T-helper 2 cell treated with Interferon-gamma antibody and Interleukin-4, amounts not matched to agents 5 μg/mL and 100 μg/mL, for 36 hours (primary cell): ENCODE measurements around the gene NTMT2.
"Not testable (repeated sequence)": the region's sequence is repeated elsewhere in the genome, so short reads cannot be mapped to it uniquely, and the experiment has no call there.

Experiments
- DNase-seq: peaks from one replicate; pipeline ENCODE4 v3.0.0; 2021; ENCODE audit warnings: low spot score
- H3K27ac Mint-ChIP-seq: one replicate; pipeline ENCODE4 v1.8.0; 2021; ENCODE audit warnings: mild to moderate bottlenecking, mixed read lengths
- H3K27me3 Mint-ChIP-seq: one replicate; pipeline ENCODE4 v1.8.0; 2021; ENCODE audit warnings: low read depth, mixed read lengths
- H3K36me3 Mint-ChIP-seq: one replicate; pipeline ENCODE4 v1.8.0; 2021; ENCODE audit warnings: low read depth, mixed read lengths
- H3K4me1 Mint-ChIP-seq: one replicate; pipeline ENCODE4 v1.8.0; 2021; ENCODE audit warnings: low read depth, mixed read lengths
- H3K4me3 Mint-ChIP-seq: one replicate; pipeline ENCODE4 v1.8.0; 2022; ENCODE audit warnings: mild to moderate bottlenecking, moderate library complexity, mixed read lengths
- H3K9me3 Mint-ChIP-seq: one replicate; pipeline ENCODE4 v1.8.0; 2021; ENCODE audit warnings: mixed read lengths

Gene NTMT2

DNA sequence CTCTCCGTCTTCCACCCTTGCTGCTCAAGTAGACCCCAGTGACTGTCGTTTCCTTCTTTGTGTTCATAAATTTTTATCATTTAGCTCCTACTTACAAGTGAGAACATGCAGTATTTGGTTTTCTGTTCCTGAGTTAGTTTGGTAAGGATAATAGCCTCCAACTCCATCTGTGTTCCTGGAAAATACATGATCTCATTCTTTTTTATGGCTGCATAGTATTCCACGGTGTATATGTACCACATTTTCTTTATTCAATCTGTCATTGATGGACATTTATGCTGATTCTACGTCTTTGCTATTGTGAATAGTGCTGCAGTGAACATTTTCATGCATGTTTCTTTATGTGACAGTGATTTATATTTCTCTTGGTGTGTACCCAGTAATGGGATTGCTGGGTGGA lies 24.8 kb downstream of the NTMT2 start:
- not testable (repeated sequence) for H3K4me1 Mint-ChIP-seq, H3K27ac Mint-ChIP-seq, H3K36me3 Mint-ChIP-seq, H3K9me3 Mint-ChIP-seq, DNase-seq, H3K27me3 Mint-ChIP-seq, H3K4me3 Mint-ChIP-seq

DNA sequence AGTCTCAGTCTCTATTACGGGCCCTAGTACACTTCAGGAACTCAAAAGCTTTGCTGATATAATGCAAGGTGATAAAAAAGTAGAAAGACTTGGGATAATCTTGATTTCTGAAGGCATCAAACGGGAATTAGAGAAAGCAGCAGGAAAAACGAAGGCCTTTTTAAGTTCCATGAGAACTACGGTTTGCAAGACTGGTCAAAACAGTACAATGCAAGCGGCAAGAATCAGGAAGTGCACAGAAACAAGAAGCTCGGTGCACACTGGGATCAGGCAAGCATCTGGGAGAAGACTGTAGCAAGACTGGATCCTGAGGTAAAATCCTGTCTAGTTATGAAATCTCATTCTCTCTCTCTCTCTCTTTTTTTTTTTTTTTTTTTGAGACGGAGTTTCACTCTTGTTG lies 28.6 kb downstream of the NTMT2 start:
- Mint-ChIP-seq H3K9me3 (peaks cover 4% of the 10 kb centered on the region), H3K36me3 (no peaks in the 10 kb centered on the region), H3K4me1 (no peaks in the 10 kb centered on the region), H3K27me3 (no peaks in the 10 kb centered on the region), H3K27ac (no peak overlapping the region), H3K4me3 (no peak overlapping the region)
- no peak for DNase-seq

DNA sequence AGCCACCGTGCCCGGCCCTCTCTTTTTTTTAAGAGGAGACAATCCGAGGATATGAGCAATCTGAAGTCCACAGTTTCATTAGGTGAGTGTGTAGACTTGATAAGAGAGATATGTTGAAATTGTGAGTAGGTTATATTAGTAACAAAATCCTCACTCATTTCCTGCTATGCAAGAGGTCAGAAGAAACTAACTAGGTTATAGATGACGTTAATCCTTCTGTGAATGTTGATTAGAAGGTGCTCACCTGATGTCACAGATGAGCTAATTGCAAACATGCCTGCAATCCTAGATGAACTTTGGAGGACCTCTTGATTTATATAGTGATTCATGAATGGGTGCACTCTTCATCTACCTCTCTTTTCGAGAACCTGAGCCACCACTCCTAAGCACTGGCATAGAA lies 29.3 kb downstream of the NTMT2 start:
- Mint-ChIP-seq H3K27ac (no peak overlapping the region), H3K36me3 (no peaks in the 10 kb centered on the region), H3K9me3 (peaks cover 4% of the 10 kb centered on the region), H3K27me3 (no peaks in the 10 kb centered on the region), H3K4me1 (no peaks in the 10 kb centered on the region), H3K4me3 (no peak overlapping the region)
- DNase-seq: no peak

DNA sequence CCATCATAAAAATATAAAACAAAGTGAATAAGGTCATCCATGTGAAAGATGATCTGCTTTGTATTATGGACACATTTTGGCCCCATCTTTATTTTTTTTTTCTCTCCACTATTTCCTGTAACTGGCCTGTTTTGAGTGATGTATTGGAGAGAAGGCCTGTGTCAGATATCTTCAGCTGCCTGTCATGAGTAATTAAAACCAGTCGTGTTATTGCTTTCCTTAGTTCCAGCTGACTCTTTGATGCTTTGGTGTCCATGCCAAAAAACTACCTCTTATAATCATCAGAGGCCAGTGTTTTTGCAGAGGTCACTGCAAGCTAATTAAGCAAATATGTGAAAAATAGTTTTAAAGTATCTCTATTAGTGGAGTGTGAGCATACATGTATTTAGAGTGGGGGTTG lies 29.7 kb downstream of the NTMT2 start:
- H3K27me3 Mint-ChIP-seq: no peaks in the 10 kb centered on the region
- no peaks in the 10 kb centered on the region for H3K36me3 Mint-ChIP-seq
- no peak overlapping the region for H3K27ac Mint-ChIP-seq
- peaks cover 4% of the 10 kb centered on the region for H3K9me3 Mint-ChIP-seq
- no peak overlapping the region for H3K4me3 Mint-ChIP-seq
- no peak for DNase-seq
- no peaks in the 10 kb centered on the region for H3K4me1 Mint-ChIP-seq

DNA sequence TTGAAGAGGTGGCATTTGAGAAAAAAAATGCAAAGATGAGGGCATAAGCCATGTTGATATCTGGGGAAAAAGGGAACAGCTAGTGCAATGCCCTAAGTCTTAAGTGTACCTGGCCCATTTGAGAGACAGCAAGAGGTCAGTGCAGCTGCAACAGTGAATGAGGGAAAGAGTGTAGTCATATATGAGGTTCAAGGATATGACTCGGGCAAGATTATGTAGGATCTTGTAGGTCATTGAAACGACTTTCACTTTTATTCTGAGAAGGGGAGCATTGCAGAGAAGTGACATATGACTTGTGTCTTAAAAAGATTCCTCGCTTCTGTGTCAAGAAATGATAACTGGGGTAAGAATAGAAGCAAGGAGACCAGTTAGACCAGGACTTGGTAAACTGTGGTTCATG lies 31.0 kb downstream of the NTMT2 start:
- Mint-ChIP-seq H3K36me3 (no peaks in the 10 kb centered on the region), H3K4me1 (no peaks in the 10 kb centered on the region), H3K9me3 (peaks cover 4% of the 10 kb centered on the region), H3K27me3 (no peaks in the 10 kb centered on the region), H3K27ac (no peak overlapping the region), H3K4me3 (no peak overlapping the region)
- DNase-seq: no peak

DNA sequence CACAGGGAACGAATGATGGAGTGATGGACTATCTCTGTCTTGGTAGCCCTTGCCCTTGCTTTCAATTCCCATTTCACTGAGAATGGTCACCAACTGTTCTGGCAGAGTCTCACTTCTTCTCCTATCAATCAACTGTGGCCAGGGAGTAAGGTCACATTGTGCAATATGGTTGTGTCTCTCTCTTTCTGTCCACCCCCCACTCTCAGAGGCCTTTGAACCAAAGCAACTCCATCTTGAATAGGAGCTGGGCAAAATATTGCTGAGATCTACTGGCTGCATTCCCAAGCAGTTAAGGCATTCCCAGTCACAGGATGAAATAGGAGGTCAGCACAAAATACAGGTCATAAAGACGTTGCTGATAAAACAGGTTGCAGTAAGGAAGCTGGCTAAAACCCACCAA lies 36.7 kb downstream of the NTMT2 start:
- Mint-ChIP-seq H3K27ac (no peak overlapping the region), H3K36me3 (no peaks in the 10 kb centered on the region), H3K9me3 (no peaks in the 10 kb centered on the region), H3K4me1 (no peaks in the 10 kb centered on the region), H3K4me3 (no peak overlapping the region), H3K27me3 (no peaks in the 10 kb centered on the region)
- no peak for DNase-seq

DNA sequence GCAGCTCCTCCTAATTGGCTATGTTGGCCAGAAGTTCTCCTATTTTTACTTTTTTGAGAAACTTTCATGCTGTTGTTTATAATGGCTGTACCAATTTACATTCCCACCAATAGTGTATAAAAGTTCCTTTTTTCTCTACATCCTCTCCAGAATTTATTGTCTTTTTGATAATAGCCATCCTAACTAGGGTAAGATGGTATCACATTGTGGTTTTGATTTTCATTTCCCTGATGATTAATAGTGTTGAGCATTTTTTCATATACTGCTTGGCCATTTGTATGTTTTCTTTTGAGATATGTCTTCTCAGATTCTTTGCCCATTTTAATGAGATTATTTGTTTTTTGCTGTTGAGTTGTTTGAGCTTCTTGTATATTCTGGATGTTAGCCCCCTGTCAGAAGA lies 46.8 kb downstream of the NTMT2 start:
- Mint-ChIP-seq H3K4me3 (no peak overlapping the region), H3K36me3 (no peaks in the 10 kb centered on the region), H3K9me3 (no peaks in the 10 kb centered on the region), H3K27ac (no peak overlapping the region), H3K4me1 (no peaks in the 10 kb centered on the region), H3K27me3 (no peaks in the 10 kb centered on the region)
- DNase-seq: no peak

DNA sequence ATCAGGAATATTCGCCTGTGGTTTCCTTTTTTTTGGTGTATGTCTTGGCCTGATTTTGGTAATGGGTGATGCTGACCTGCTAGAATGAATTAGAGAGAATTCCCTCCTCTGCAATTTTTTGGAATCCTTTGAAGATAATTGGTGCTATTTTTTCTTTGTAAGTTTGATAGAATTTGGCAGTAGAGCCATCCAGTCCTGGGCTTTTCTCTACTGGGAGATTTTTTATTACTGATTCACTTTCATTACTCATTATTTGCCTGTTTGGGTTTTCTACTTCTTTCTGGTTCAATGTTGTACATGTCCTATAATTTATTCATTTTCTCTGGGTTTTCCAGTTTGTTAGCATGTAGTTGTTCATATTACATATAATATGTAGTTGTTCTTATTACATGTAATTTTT lies 48.7 kb downstream of the NTMT2 start:
- Mint-ChIP-seq H3K27ac (no peak overlapping the region), H3K4me1 (no peaks in the 10 kb centered on the region), H3K4me3 (no peak overlapping the region), H3K36me3 (no peaks in the 10 kb centered on the region), H3K27me3 (no peaks in the 10 kb centered on the region), H3K9me3 (no peaks in the 10 kb centered on the region)
- DNase-seq: no peak

DNA sequence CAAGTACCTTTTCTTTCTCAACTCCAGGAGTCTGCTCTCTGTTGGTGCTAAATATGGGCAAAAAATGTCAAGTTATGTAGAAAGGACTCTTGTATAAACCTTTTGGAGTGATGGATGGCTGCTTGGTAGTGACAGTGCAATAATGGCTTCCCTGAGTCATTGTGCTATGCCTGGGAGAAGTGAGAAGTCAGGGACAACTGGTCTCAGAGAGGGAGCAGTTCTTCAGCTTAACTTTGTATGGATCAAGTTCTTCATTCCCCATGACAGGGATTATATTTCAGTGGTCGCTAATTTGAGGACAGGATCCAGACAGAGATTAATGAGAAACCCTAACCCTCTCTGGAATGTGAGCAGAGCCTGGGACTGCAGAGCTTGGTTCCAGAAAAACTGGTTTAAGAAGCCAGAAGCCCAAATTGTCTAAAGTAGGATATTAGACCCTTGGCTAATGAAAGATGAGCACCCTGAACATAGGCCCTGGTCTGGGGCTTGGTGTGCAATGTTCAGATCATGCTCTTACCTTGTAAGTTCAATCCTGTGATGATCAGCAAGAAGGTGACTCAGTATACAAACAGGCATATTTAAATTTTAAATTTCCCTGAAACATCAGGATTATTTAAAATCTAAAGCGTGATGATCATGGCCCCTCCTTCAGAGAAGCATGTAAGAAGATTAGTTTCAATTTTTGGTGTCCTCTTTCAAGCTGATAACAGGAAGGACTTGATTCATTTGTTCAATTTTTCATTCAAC lies 50.9 kb downstream of the NTMT2 start:
- Mint-ChIP-seq H3K27me3 (no peaks in the 10 kb centered on the region), H3K27ac (no peak overlapping the region), H3K36me3 (no peaks in the 10 kb centered on the region), H3K9me3 (no peaks in the 10 kb centered on the region), H3K4me3 (no peak overlapping the region), H3K4me1 (no peaks in the 10 kb centered on the region)
- DNase-seq: no peak

DNA sequence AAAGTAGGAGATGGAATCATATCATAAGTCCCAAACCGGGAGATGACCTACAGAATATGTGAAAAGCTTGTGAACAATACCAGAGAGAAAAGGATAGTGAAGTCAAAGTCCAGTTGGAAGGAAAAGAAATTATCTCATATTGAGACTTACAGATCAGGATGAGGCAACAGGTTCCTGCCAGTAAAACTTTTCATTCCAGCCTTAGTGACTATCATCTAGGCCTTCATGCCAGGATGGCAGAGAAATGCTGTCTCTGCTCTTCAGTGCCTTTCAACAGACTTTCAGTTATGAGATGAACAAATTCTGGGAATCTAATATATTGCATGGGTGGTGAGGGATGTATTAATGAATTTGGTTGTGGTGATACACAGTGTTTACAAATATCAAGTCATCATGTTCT lies 52.3 kb downstream of the NTMT2 start:
- Mint-ChIP-seq H3K36me3 (no peaks in the 10 kb centered on the region), H3K4me3 (no peak overlapping the region), H3K4me1 (no peaks in the 10 kb centered on the region), H3K27me3 (no peaks in the 10 kb centered on the region), H3K9me3 (no peaks in the 10 kb centered on the region), H3K27ac (no peak overlapping the region)
- DNase-seq: no peak

DNA sequence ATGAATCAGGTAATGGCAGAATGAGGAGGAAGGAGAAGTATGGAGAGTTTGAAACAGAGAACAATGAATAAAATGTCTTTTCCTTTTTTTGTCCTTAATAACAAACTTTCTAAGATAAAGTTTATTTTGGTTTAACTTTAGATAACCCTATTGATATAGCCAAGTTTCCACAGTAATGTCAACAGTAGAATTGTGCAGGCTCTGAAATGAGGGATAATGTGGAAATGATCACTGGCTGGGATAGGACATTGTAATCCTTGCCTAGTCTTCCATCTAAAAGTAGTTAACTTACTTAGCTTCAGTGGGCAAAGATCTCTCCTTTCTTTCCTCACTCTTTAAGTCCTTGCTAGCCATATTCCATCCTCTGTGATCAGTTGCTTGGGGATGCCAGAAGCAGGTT lies 52.8 kb downstream of the NTMT2 start:
- H3K27me3 Mint-ChIP-seq: no peaks in the 10 kb centered on the region
- no peak overlapping the region for H3K27ac Mint-ChIP-seq
- H3K9me3 Mint-ChIP-seq: no peaks in the 10 kb centered on the region
- H3K4me1 Mint-ChIP-seq: no peaks in the 10 kb centered on the region
- H3K36me3 Mint-ChIP-seq: no peaks in the 10 kb centered on the region
- no peak overlapping the region for H3K4me3 Mint-ChIP-seq
- DNase-seq: no peak

DNA sequence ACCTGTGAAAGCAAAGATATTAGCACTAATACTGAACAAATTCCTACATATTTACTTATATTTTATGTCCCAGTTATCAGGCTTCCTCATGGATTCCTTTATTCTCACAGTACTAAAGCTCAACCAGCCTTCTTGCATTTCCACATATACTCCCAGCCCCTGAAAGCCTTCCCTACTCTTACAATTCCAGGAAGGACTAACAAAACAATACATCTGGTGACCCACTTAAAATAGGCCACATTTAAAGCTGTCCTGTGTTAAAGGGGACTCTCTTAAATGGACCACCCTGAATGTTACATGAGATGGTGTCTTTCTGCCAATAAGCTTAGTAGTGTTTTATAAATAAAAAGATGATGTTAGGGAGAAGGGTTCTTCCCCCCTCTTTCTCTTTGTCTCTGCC lies 54.4 kb downstream of the NTMT2 start:
- H3K4me3 Mint-ChIP-seq: no peak overlapping the region
- no peaks in the 10 kb centered on the region for H3K9me3 Mint-ChIP-seq
- H3K4me1 Mint-ChIP-seq: no peaks in the 10 kb centered on the region
- no peak for DNase-seq
- H3K36me3 Mint-ChIP-seq: no peaks in the 10 kb centered on the region
- H3K27me3 Mint-ChIP-seq: no peaks in the 10 kb centered on the region
- H3K27ac Mint-ChIP-seq: no peak overlapping the region

DNA sequence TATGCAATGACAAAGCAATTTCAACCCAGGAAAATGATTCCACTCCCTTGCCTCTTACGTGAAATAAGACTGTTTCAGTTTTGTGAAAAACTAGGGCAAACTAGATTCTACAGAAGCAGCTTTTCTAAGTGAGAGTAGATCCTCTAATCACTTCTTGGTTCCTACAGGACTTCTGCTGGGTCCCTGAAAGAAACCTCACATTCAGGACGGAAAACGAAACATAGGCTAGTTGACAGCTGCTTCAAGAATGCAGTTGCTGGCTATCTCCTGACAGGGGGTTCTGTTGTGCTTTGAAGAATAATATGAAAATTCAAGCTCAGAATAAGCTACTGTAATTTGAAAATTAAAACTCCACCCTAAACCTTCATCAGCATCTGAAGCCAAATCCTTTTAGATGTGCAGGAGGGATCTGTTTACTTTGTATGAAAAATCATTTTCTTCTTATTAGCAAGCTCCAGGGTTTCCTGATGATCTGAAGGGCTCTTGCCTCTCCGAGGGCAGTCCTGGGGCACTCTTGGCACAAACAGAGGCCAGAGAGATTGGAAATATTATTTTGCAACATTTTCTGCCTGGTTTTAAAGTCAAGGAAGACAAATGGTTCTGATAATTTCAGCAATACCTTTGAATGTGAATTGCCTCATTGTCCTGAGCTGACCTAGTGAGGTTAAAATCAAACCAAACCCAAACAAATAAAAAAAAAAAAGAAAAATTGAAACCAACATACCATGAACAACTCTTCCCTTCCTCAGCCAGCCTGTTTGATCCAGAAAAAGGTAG lies 55.0 kb downstream of the NTMT2 start:
- no peaks in the 10 kb centered on the region for H3K4me1 Mint-ChIP-seq
- H3K27ac Mint-ChIP-seq: no peak overlapping the region
- no peak for DNase-seq
- H3K36me3 Mint-ChIP-seq: no peaks in the 10 kb centered on the region
- no peaks in the 10 kb centered on the region for H3K9me3 Mint-ChIP-seq
- no peaks in the 10 kb centered on the region for H3K27me3 Mint-ChIP-seq
- H3K4me3 Mint-ChIP-seq: no peak overlapping the region

DNA sequence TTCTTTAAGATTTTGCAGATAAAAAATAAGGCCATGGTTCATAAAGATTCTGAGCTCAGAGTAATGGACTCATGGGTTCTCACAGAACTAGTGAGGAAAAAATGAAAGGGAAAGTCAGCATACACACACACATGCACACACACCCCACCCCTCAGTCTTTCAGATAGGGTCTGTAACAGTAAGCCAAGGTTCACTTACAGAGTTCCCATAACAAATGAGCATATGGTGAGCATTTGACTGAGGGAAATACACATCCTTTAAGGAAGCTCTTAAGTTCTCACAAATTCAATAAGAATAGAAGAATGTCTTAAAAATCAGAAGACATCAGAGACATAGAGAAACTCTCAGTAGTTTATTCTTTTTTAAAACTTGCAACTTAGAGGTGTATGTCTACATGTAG lies 57.9 kb downstream of the NTMT2 start:
- no peak for DNase-seq
- Mint-ChIP-seq H3K9me3 (no peaks in the 10 kb centered on the region), H3K27me3 (no peaks in the 10 kb centered on the region), H3K4me1 (no peaks in the 10 kb centered on the region), H3K4me3 (no peak overlapping the region), H3K27ac (no peak overlapping the region), H3K36me3 (no peaks in the 10 kb centered on the region)

DNA sequence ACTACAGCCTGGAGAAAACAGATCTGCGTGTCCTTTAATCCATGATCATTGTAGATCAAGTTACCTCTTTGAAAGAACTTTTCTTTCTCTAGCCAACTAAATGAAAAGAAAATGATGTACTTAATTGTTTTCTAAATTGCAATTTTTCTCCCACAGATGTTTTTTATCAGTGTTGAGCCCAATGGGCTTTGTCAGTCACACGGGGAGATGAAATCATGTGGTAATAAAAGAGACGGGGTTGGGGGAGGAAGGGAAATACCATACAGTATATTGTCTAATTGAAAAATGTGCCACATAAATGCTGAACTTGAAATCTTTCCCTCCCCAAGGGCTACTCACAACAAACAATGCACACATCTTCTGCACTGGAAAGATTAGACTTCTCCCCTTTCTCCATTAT lies 58.4 kb downstream of the NTMT2 start:
- no peaks in the 10 kb centered on the region for H3K9me3 Mint-ChIP-seq
- H3K4me1 Mint-ChIP-seq: no peaks in the 10 kb centered on the region
- DNase-seq: no peak
- H3K4me3 Mint-ChIP-seq: no peak overlapping the region
- H3K36me3 Mint-ChIP-seq: no peaks in the 10 kb centered on the region
- H3K27ac Mint-ChIP-seq: no peak overlapping the region
- H3K27me3 Mint-ChIP-seq: no peaks in the 10 kb centered on the region
